MCF 10A (cell line): Measurements from ENCODE around the gene BNIP5. TPM values are rescaled to one million over a fixed set of nuclear protein-coding genes. Genes with fewer than 3 reads are reported as not detected.

Experiments
- Bru-seq: library from RNA; stranded (reverse); fragments of 400-500 nt; gene quantifications from one replicate; lab custom pipeline; 2021; lab: Mats Ljungman, UMichigan
- BruChase-seq, 2 experiments: library from RNA; stranded (reverse); fragments of 400-500 nt; gene quantifications; one replicate each; lab custom pipeline; 2021; lab: Mats Ljungman, UMichigan
- BruUV-seq: library from RNA; stranded (reverse); fragments of 400-500 nt; replicated peaks from 2 replicates; lab custom pipeline; 2021; lab: Mats Ljungman, UMichigan
- CTCF ChIA-PET: fragments of 300-600 bp; sonication (Branson Sonifier 250); formaldehyde crosslinking; extraction: SDS; loops from one replicate; lab custom pipeline; 2021; ENCODE audit warnings: antibody characterized with exemption, inconsistent platforms; lab: Yijun Ruan, JAX
- POLR2A ChIA-PET: fragments of 300-600, 350-650 bp; sonication (Branson Sonifier 250); formaldehyde crosslinking; extraction: SDS; loops from one replicate; lab custom pipeline; 2020; ENCODE audit warnings: antibody characterized with exemption, inconsistent platforms; lab: Yijun Ruan, JAX
- DNase-seq: peaks from one replicate; pipeline ENCODE4 v3.0.0-alpha.2; 2018; ENCODE audit not compliant: unreplicated experiment
- H3K27ac Mint-ChIP-seq: one replicate; pipeline ENCODE4 v1.8.0; 2022; ENCODE audit warnings: mild to moderate bottlenecking, low read depth, mixed read lengths; ENCODE audit not compliant: unreplicated experiment
- H3K27me3 Mint-ChIP-seq: one replicate; pipeline ENCODE4 v1.8.0; 2022; ENCODE audit warnings: mixed read lengths; ENCODE audit not compliant: insufficient read depth, unreplicated experiment
- H3K36me3 Mint-ChIP-seq: one replicate; pipeline ENCODE4 v1.8.0; 2022; ENCODE audit warnings: mild to moderate bottlenecking, moderate library complexity, mixed read lengths; ENCODE audit not compliant: insufficient read depth, unreplicated experiment
- H3K4me1 Mint-ChIP-seq: one replicate; pipeline ENCODE4 v1.8.0; 2022; ENCODE audit warnings: mixed read lengths; ENCODE audit not compliant: insufficient read depth, unreplicated experiment
- H3K4me3 Mint-ChIP-seq: one replicate; pipeline ENCODE4 v1.8.0; 2022; ENCODE audit warnings: mild to moderate bottlenecking, moderate library complexity, mixed read lengths; ENCODE audit not compliant: unreplicated experiment
- H3K9me3 Mint-ChIP-seq: one replicate; pipeline ENCODE4 v1.8.0; 2022; ENCODE audit warnings: mixed read lengths; ENCODE audit not compliant: unreplicated experiment
- CTCF ChIP-seq: fragments of 200-600 bp; IDR thresholded peaks from one replicate; pipeline ENCODE4 v1.8.0; 2022; ENCODE audit warnings: antibody characterized with exemption, mild to moderate bottlenecking; ENCODE audit not compliant: unreplicated experiment
- intact Hi-C: fragments of 100-400 bp; cut with micrococcal nuclease; formaldehyde crosslinking; loops from 2 replicates; pipeline ENCODE4 v1.14.1; 2022
- long read RNA-seq: library from polyadenylated mRNA; stranded (forward); transcript quantifications from one replicate; pipeline ENCODE4 v2.0.0, GENCODE V29; 2022
- total RNA-seq: library from RNA; stranded (reverse); gene quantifications from 2 replicates; pipeline ENCODE4 v1.2.3, GENCODE V29; 2022

Gene BNIP5
- total RNA-seq = not detected in 2 replicates
- Bru-seq, nascent RNA = not detected
- BruChase-seq, experiment 1, labeled RNA remaining after a 6-hour chase = not detected
- not detected for BruChase-seq, experiment 2, labeled RNA remaining after a 2-hour chase
- long read RNA-seq = 0 reads

- POLR2A ChIA-PET = no interaction called here
- Mint-ChIP-seq H3K4me3 (no peak within 1 kb of the TSS), H3K27me3 (peaks cover 83% of the 10 kb centered on the region), H3K4me1 (no peaks in the 10 kb centered on the region), H3K9me3 (no peaks in the 10 kb centered on the region), H3K36me3 (peaks cover under 1% of the 10 kb centered on the region), H3K27ac (no peak within 1 kb of the TSS)
- intact Hi-C loops = no loop called here
- no peak for DNase-seq
- TF ChIP-seq CTCF = no peak
- no TSS peak for BruUV-seq
- CTCF ChIA-PET = interaction anchor here (0.5 kb wide), 1 partner anchor 11 kb away, joined by 3 read pairs; no protein-coding TSS in a partner anchor
These were observed at the start of gene BNIP5 for GRCh38 chr6:36336779-36337241. Gene BNIP5, minus strand, starts transcription at chr6:36336888. Its CDS starts 6,198 bp downstream, at chr6:36330690.

- intact Hi-C loops = no loop called here
- CTCF ChIA-PET = interaction anchor here (0.6 kb wide), 1 partner anchor 10 kb away, joined by 3 read pairs; no protein-coding TSS in a partner anchor
- Mint-ChIP-seq H3K27ac (no peak overlapping the region), H3K4me3 (no peak overlapping the region), H3K9me3 (no peaks in the 10 kb centered on the region), H3K27me3 (peaks cover 14% of the 10 kb centered on the region), H3K4me1 (peaks cover 7% of the 10 kb centered on the region), H3K36me3 (no peaks in the 10 kb centered on the region)
- DNase-seq = no peak
- TF ChIP-seq CTCF = no peak
- no TSS peak for BruUV-seq
- POLR2A ChIA-PET = interaction anchor here (0.6 to 0.7 kb wide), 2 partner anchors 82 to 103 kb away, joined by 3 read pairs; no protein-coding TSS in a partner anchor
These were observed 47.4 kb upstream of the BNIP5 start for GRCh38 chr6:36384095-36384494.

- DNase-seq = no peak
- no peak overlapping the region for H3K27ac Mint-ChIP-seq
- no peak for TF ChIP-seq CTCF
- no peaks in the 10 kb centered on the region for H3K36me3 Mint-ChIP-seq
- no peak overlapping the region for H3K4me3 Mint-ChIP-seq
- no TSS peak for BruUV-seq
- ChIA-PET CTCF (interaction anchor here (0.6 kb wide), 1 partner anchor 634 kb away, joined by 3 read pairs; no protein-coding TSS in a partner anchor), POLR2A (interaction anchor here (0.6 to 1.2 kb wide), 2 partner anchors 18 to 103 kb away, joined by 3 read pairs; no protein-coding TSS in a partner anchor)
- peaks cover 7% of the 10 kb centered on the region for H3K4me1 Mint-ChIP-seq
- intact Hi-C loops = no loop called here
- H3K9me3 Mint-ChIP-seq = no peaks in the 10 kb centered on the region
- peaks cover 14% of the 10 kb centered on the region for H3K27me3 Mint-ChIP-seq
These were observed 46.9 kb upstream of the BNIP5 start for GRCh38 chr6:36383606-36384005.

GRCh38 chr6:36382976-36383375 lies 46.3 kb upstream of the BNIP5 start:
- POLR2A ChIA-PET = interaction anchor here (1.2 kb wide), 1 partner anchor 19 kb away, joined by 3 read pairs; no protein-coding TSS in a partner anchor
- H3K27me3 Mint-ChIP-seq = peaks cover 14% of the 10 kb centered on the region
- CTCF ChIA-PET = interaction anchor here (0.6 to 1.1 kb wide), 2 partner anchors 13 to 635 kb away, joined by 3 read pairs; no protein-coding TSS in a partner anchor
- no peaks in the 10 kb centered on the region for H3K36me3 Mint-ChIP-seq
- no peak for TF ChIP-seq CTCF
- no TSS peak for BruUV-seq
- no peak for DNase-seq
- intact Hi-C loops = no loop called here
- no peaks in the 10 kb centered on the region for H3K9me3 Mint-ChIP-seq
- H3K27ac Mint-ChIP-seq = no peak overlapping the region
- H3K4me1 Mint-ChIP-seq = peaks cover 7% of the 10 kb centered on the region
- no peak overlapping the region for H3K4me3 Mint-ChIP-seq
